Aorta (tissue), 5 donors: ENCODE measurements around the gene EYA4. TPM values are rescaled to one million over a fixed set of nuclear protein-coding genes. Genes with fewer than 3 reads are reported as not detected.

Source experiments
- ATAC-seq: fragments of 200-7000 bp; cut with Tn5 transposase; one replicate; pipeline ENCODE4 v1.9.1; 2022; ENCODE audit warnings: moderate library complexity; ENCODE audit not compliant: low FRiP score
- DNase-seq, 2 donors: peaks; one replicate each; pipeline ENCODE4 v3.0.0-alpha.2; 2020
- H3K27ac ChIP-seq, 2 donors: one replicate each; pipeline ENCODE4 v1.5.1; 2013; ENCODE audit warnings: low read length in 2 of 2, mild to moderate bottlenecking in 2 of 2, moderate library complexity in 2 of 2, control low read depth in 1 of 2, inconsistent platforms in 1 of 2, low read depth in 1 of 2
- H3K27me3 ChIP-seq, 2 donors: one replicate each; pipeline ENCODE4 v1.6.1; 2013; ENCODE audit warnings: control low read depth in 1 of 2, low read length in 1 of 2, mild to moderate bottlenecking in 1 of 2, moderate library complexity in 1 of 2; ENCODE audit not compliant: insufficient read depth in 2 of 2, control insufficient read depth in 1 of 2
- H3K36me3 ChIP-seq, 2 donors: one replicate each; pipeline ENCODE4 v1.6.1; 2013; ENCODE audit warnings: control low read depth in 1 of 2, low read length in 1 of 2, mild to moderate bottlenecking in 1 of 2; ENCODE audit not compliant: insufficient read depth in 2 of 2, control insufficient read depth in 1 of 2
- H3K4me1 ChIP-seq, 2 donors: one replicate each; pipeline ENCODE4 v1.6.1; 2013; ENCODE audit warnings: low read length in 2 of 2, control low read depth in 1 of 2, mild to moderate bottlenecking in 1 of 2, moderate library complexity in 1 of 2; ENCODE audit not compliant: insufficient read depth in 2 of 2, control insufficient read depth in 1 of 2
- H3K4me3 ChIP-seq, 2 donors: one replicate each; pipeline ENCODE4 v1.5.1; 2013; ENCODE audit warnings: low read length in 2 of 2, control low read depth in 1 of 2, mild to moderate bottlenecking in 1 of 2
- H3K9me3 ChIP-seq: one replicate; pipeline ENCODE4 v1.6.1; 2013; ENCODE audit warnings: mild to moderate bottlenecking, low read length; ENCODE audit not compliant: control insufficient read depth
- WGBS, 2 donors: extraction: QIAGEN DNeasy Blood & Tissue Kit; methylation state at CpG; one replicate each; pipeline ENCODE4 v1.1.7; 2013; 5-methylcytosine and 5-hydroxymethylcytosine counted together
- intact Hi-C, 2 donors: fragments of 100-400 bp; cut with DNase I; formaldehyde crosslinking; loops; one replicate each; pipeline versions ENCODE4 v1.14.2 to v1.15.0; 2022
- polyA plus RNA-seq, 2 donors: library from polyadenylated mRNA; stranded (reverse); fragments of 200-250 nt; gene quantifications; one replicate each; pipeline ENCODE4 v1.2.3, GENCODE V29; 2013
- total RNA-seq, 2 donors: library from RNA; stranded (reverse); fragmentation: NEBNext Ultra II Directional; extraction: Animal tissue kit (Norgen Biotek cat#: 25700); gene quantifications; one replicate each; pipeline ENCODE4 v1.2.1, GENCODE V29; 2021
- donor health status: healthy with polysubstance abuse.
- donor health status: Bipolar disorder and iron deficiency.
- donor health status: DM: no; HTN: no; CAD: no.
- donor health status: DM: no; HTN: no; CAD: no.
- donor health status: DM: yes; HTN: yes; CAD: no.

Gene EYA4
- total and polyA plus RNA-seq, 4 donors, result 1.7 to 4.4 TPM; not detected in 2

- H3K4me1 ChIP-seq, result no peaks in the 10 kb centered on the region
- WGBS, 2 donors, result 26 to 40% methylated on average over 2 of the region's 2 CpGs
- intact Hi-C loops, result no loop called here
These were observed 287.4 kb downstream of the EYA4 start for GRCh38 chr6:133528566-133528965.

GRCh38 chr6:133532908-133533307, 291.8 kb downstream of the EYA4 start:
- WGBS, 2 donors, result 81 to 82% methylated on average over 7 of the region's 7 CpGs
- Histone ChIP-seq H3K27ac (no peak overlapping the region), H3K9me3 (no peaks in the 10 kb centered on the region), H3K4me1 (no peaks in the 10 kb centered on the region), H3K27me3 (no peaks in the 10 kb centered on the region), H3K4me3 (no peak overlapping the region), H3K36me3 (no peaks in the 10 kb centered on the region)
- DNase-seq (no peak), ATAC-seq (no peak)
- intact Hi-C loops, result no loop called here

More at GRCh38 chr6:133528566-133528965, 287.4 kb downstream of the EYA4 start:
- DNase-seq, result no peak
- Histone ChIP-seq H3K4me3 (no peak overlapping the region), H3K36me3 (no peaks in the 10 kb centered on the region), H3K9me3 (peaks cover 1% of the 10 kb centered on the region), H3K27me3 (no peaks in the 10 kb centered on the region), H3K27ac (no peak overlapping the region)
- ATAC-seq, result no peak

- ATAC-seq (no peak), DNase-seq (no peak)
- Histone ChIP-seq H3K9me3 (no peaks in the 10 kb centered on the region), H3K4me1 (peaks cover 0 to 2% of the 10 kb centered on the region in 2 donors), H3K27me3 (no peaks in the 10 kb centered on the region), H3K4me3 (no peak overlapping the region), H3K36me3 (no peaks in the 10 kb centered on the region), H3K27ac (no peak overlapping the region)
- 82 to 89% methylated on average over 3 of the region's 3 CpGs for WGBS, 2 donors
- intact Hi-C loops, result no loop called here
These were observed 298.5 kb downstream of the EYA4 start for GRCh38 chr6:133539502-133540259.

GRCh38 chr6:133540361-133540760, 299.2 kb downstream of the EYA4 start:
- DNase-seq (no peak), ATAC-seq (no peak)
- H3K9me3 ChIP-seq, result no peaks in the 10 kb centered on the region
- whole genome bisulfite sequencing, 2 donors, result 84 to 89% methylated on average over 3 of the region's 3 CpGs
- no peak overlapping the region for H3K27ac ChIP-seq
- no peak overlapping the region for H3K4me3 ChIP-seq
- H3K36me3 ChIP-seq, result no peaks in the 10 kb centered on the region
- H3K4me1 ChIP-seq, result peaks cover 0 to 2% of the 10 kb centered on the region in 2 donors
- intact Hi-C loops, result no loop called here
- H3K27me3 ChIP-seq, result no peaks in the 10 kb centered on the region

- Histone ChIP-seq H3K9me3 (no peaks in the 10 kb centered on the region), H3K27ac (no peak overlapping the region), H3K4me3 (no peak overlapping the region), H3K36me3 (no peaks in the 10 kb centered on the region), H3K4me1 (peaks cover 0 to 2% of the 10 kb centered on the region in 2 donors), H3K27me3 (no peaks in the 10 kb centered on the region)
- DNase-seq (no peak), ATAC-seq (no peak)
- WGBS, 2 donors, result 73 to 76% methylated on average over 2 of the region's 2 CpGs
- intact Hi-C loops, result no loop called here
These were observed 299.9 kb downstream of the EYA4 start for GRCh38 chr6:133541040-133541439.

DNA sequence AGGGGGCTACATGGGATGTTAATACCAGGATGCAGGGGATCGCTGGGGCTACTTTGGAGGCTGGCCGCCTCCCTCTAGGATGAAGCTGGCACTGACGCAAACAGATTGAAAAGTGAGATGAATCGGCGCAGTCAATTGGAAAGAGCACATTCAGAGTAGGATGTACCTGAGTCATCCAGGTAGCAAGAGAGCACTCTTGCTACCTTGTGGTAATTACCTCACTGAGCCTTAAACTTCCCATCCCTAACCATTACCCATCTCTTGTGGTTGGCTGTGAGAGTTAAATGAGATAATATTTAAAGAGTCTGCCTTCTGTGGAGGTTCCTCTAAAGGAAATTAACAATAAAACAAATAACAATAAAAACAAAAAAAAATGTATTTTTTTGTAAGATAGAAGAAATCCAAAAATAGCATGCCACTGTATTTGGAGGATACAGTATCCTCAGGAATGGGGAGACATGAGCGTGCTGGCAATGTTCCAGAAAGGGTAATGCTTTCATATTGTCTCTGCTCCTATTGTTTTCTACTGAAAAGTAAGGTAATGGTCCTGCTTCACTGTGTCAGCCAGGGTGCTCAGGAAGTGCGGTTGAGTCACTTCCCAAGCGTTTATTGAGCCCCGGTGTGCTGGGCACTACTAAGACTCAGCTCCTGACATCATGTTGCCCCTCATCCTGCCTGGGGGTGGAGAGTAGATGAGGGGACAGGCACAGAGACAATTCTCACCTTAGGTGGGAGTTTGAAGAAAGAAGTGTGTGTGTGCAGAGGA, 301.1 kb downstream of the EYA4 start:
- H3K27me3 ChIP-seq, result no peaks in the 10 kb centered on the region
- ATAC-seq (no peak), DNase-seq (no peak)
- no peak overlapping the region for H3K4me3 ChIP-seq
- H3K4me1 ChIP-seq, result peaks cover 0 to 2% of the 10 kb centered on the region in 2 donors
- WGBS, 2 donors, result 90 to 96% methylated on average over 9 of the region's 9 CpGs
- H3K9me3 ChIP-seq, result no peaks in the 10 kb centered on the region
- H3K27ac ChIP-seq, result no peak overlapping the region
- no peaks in the 10 kb centered on the region for H3K36me3 ChIP-seq
- intact Hi-C loops, result no loop called here

GRCh38 chr6:133544419-133544818, 303.3 kb downstream of the EYA4 start:
- H3K4me3 ChIP-seq, result no peak overlapping the region
- intact Hi-C loops, result no loop called here
- WGBS, 2 donors, result 96 to 98% methylated on average over 5 of the region's 5 CpGs

GRCh38 chr6:133546098-133546497, 304.9 kb downstream of the EYA4 start:
- Histone ChIP-seq H3K4me3 (no peak overlapping the region), H3K36me3 (no peaks in the 10 kb centered on the region), H3K27me3 (no peaks in the 10 kb centered on the region), H3K27ac (no peak overlapping the region), H3K4me1 (peaks cover 2% of the 10 kb centered on the region in 2 donors), H3K9me3 (no peaks in the 10 kb centered on the region)
- DNase-seq (no peak), ATAC-seq (no peak)
- WGBS, 2 donors, result 18 to 24% methylated on average over 4 of the region's 4 CpGs
- intact Hi-C loops, result no loop called here

More at GRCh38 chr6:133544419-133544818, 303.3 kb downstream of the EYA4 start:
- ATAC-seq, result no peak
- H3K27me3 ChIP-seq, result no peaks in the 10 kb centered on the region
- no peaks in the 10 kb centered on the region for H3K9me3 ChIP-seq
- DNase-seq, result no peak
- peaks cover 0 to 2% of the 10 kb centered on the region in 2 donors for H3K4me1 ChIP-seq
- no peaks in the 10 kb centered on the region for H3K36me3 ChIP-seq
- H3K27ac ChIP-seq, result no peak overlapping the region
